Stomach smooth muscle (tissue), 2 donors: ENCODE measurements around the gene BABAM1.

Experiments
- H3K27ac ChIP-seq: one replicate; pipeline ENCODE4 v1.7.0; 2013; ENCODE audit warnings: mild to moderate bottlenecking, low read length, inconsistent platforms
- H3K27me3 ChIP-seq, 2 donors: one replicate each; pipeline ENCODE4 v1.7.0; 2013; ENCODE audit warnings: low read length in 2 of 2; ENCODE audit not compliant: insufficient read depth in 2 of 2, control insufficient read depth in 1 of 2
- H3K36me3 ChIP-seq, 2 donors: one replicate each; pipeline ENCODE4 v1.7.0; 2013; ENCODE audit warnings: low read length in 2 of 2; ENCODE audit not compliant: control insufficient read depth in 2 of 2, insufficient read depth in 2 of 2
- H3K4me1 ChIP-seq: one replicate; pipeline ENCODE4 v1.7.0; 2013; ENCODE audit warnings: low read length; ENCODE audit not compliant: control insufficient read depth, insufficient read depth
- H3K4me3 ChIP-seq, 2 donors: one replicate each; pipeline ENCODE4 v1.7.0; 2013; ENCODE audit warnings: low read length in 2 of 2
- H3K9ac ChIP-seq, 2 donors: one replicate each; pipeline ENCODE4 v1.7.0; 2013; ENCODE audit warnings: low read length in 2 of 2, mild to moderate bottlenecking in 1 of 2
- H3K9me3 ChIP-seq, 2 donors: one replicate each; pipeline ENCODE4 v1.7.0; 2013; ENCODE audit warnings: low read length in 2 of 2; ENCODE audit not compliant: control insufficient read depth in 2 of 2
- donor health status: healthy.
- donor health status: Pancreatic carcinoma.

BABAM1 gene

GRCh38 chr19:17266975-17267788 is at the start of gene BABAM1:
Gene BABAM1, plus strand, starts transcription at chr19:17267443. Its CDS starts 1,364 bp downstream, at chr19:17268807.
- H3K9ac ChIP-seq, result peak within 1 kb of the TSS; percentile 79 to 90
- peak within 1 kb of the TSS; percentile 76 for H3K27ac ChIP-seq
- H3K4me3 ChIP-seq, result peak within 1 kb of the TSS; percentile 86 to 99
- no peaks in the 10 kb centered on the region for H3K9me3 ChIP-seq
- H3K4me1 ChIP-seq, result peaks cover 14% of the 10 kb centered on the region
- H3K27me3 ChIP-seq, result no peaks in the 10 kb centered on the region
- peaks cover 5 to 7% of the 10 kb centered on the region in 2 donors for H3K36me3 ChIP-seq

DNA sequence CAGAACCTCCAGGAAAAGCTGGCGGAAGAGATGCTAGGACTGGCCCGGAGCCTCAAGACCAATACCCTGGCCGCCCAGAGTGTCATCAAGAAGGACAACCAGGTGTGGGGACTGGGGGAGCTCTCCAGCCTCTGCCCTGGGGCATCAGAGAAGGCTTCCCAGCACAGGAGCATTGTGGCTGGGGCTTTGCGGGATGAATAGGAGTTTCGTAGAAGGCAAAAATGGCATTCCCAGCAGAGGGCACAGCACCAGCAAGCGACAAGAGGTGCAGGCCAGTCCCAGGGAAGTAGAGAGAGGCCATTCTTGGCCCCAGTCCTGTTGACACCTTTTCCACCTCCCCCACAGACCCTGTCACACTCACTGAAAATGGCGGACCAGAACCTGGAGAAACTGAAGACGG is 48.0 kb upstream of the BABAM1 start:
- Histone ChIP-seq H3K4me3 (no peak overlapping the region), H3K9me3 (no peaks in the 10 kb centered on the region), H3K27me3 (no peaks in the 10 kb centered on the region), H3K36me3 (peaks cover 9 to 17% of the 10 kb centered on the region in 2 donors), H3K9ac (no peak overlapping the region), H3K27ac (no peak overlapping the region), H3K4me1 (peaks cover 13% of the 10 kb centered on the region)

DNA sequence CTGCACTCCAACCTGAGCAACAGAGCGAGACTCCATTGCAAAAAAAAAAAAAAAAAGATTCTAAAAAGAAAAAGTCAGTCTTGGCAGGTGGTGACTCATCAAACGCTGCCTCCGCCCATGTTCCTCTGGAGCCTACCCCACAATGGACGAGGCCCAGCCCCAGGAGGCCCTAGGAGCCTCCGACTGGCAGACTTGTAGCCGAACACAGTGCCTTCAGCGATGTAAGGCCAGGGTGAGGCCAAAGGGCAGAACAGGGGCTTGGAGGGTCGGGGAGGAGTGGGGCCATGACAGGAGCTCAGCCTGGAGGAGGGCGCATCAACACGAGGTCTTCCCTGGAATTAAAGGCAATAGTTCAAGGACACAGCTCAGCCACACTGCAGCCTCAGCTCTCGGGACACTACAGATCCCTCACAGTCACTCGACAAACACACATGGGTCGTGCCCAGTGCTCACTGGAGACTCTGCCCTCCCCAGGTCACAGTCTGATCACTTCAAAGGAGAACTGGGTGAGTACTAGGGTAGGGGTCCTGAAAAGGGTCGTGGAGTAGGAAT is 47.0 kb upstream of the BABAM1 start:
- H3K9me3 ChIP-seq, result no peaks in the 10 kb centered on the region
- H3K9ac ChIP-seq, result no peak overlapping the region
- no peak overlapping the region for H3K4me3 ChIP-seq
- H3K27ac ChIP-seq, result no peak overlapping the region
- peaks cover 9 to 17% of the 10 kb centered on the region in 2 donors for H3K36me3 ChIP-seq
- H3K27me3 ChIP-seq, result no peaks in the 10 kb centered on the region
- peaks cover 8% of the 10 kb centered on the region for H3K4me1 ChIP-seq

- H3K9me3 ChIP-seq, result no peaks in the 10 kb centered on the region
- H3K4me3 ChIP-seq, result no peak overlapping the region
- no peak overlapping the region for H3K27ac ChIP-seq
- no peak overlapping the region for H3K9ac ChIP-seq
- peaks cover 0 to 5% of the 10 kb centered on the region in 2 donors for H3K36me3 ChIP-seq
- H3K4me1 ChIP-seq, result peaks cover 13% of the 10 kb centered on the region
- H3K27me3 ChIP-seq, result no peaks in the 10 kb centered on the region
Observed at GRCh38 chr19:17225053-17225452, 42.2 kb upstream of the BABAM1 start.

- Histone ChIP-seq H3K27ac (peak within 1 kb of the TSS; percentile 69), H3K36me3 (peaks cover 4 to 9% of the 10 kb centered on the region in 2 donors), H3K27me3 (no peaks in the 10 kb centered on the region), H3K4me1 (peaks cover 15% of the 10 kb centered on the region), H3K4me3 (peak within 1 kb of the TSS; percentile 86 to 87), H3K9ac (peak within 1 kb of the TSS; percentile 60 to 75), H3K9me3 (no peaks in the 10 kb centered on the region)
Observed at GRCh38 chr19:17226002-17226933, 41.0 kb upstream of the BABAM1 start, which contains the start of gene OCEL1. Gene OCEL1, plus strand, starts transcription at chr19:17226226. Its CDS starts 22 bp downstream, at chr19:17226248.

- no peaks in the 10 kb centered on the region for H3K9me3 ChIP-seq
- H3K4me1 ChIP-seq, result peaks cover 15% of the 10 kb centered on the region
- no peaks in the 10 kb centered on the region for H3K27me3 ChIP-seq
- H3K36me3 ChIP-seq, result peaks cover 8 to 13% of the 10 kb centered on the region in 2 donors
- no peak overlapping the region for H3K4me3 ChIP-seq
- no peak overlapping the region for H3K9ac ChIP-seq
- H3K27ac ChIP-seq, result no peak overlapping the region
Observed at GRCh38 chr19:17227798-17228367, 39.4 kb upstream of the BABAM1 start.

GRCh38 chr19:17229890-17230289 is 37.4 kb upstream of the BABAM1 start:
- H3K9me3 ChIP-seq, result no peaks in the 10 kb centered on the region
- H3K4me1 ChIP-seq, result peaks cover 20% of the 10 kb centered on the region
- H3K4me3 ChIP-seq, result no peak overlapping the region
- no peak overlapping the region for H3K9ac ChIP-seq
- H3K36me3 ChIP-seq, result peaks cover 8 to 16% of the 10 kb centered on the region in 2 donors
- no peak overlapping the region for H3K27ac ChIP-seq
- no peaks in the 10 kb centered on the region for H3K27me3 ChIP-seq

GRCh38 chr19:17232258-17232657 is 35.0 kb upstream of the BABAM1 start:
- Histone ChIP-seq H3K27me3 (no peaks in the 10 kb centered on the region), H3K9me3 (no peaks in the 10 kb centered on the region), H3K27ac (no peak overlapping the region), H3K4me3 (no peak overlapping the region), H3K9ac (no peak overlapping the region), H3K36me3 (peaks cover 8 to 16% of the 10 kb centered on the region in 2 donors), H3K4me1 (peaks cover 30% of the 10 kb centered on the region)

DNA sequence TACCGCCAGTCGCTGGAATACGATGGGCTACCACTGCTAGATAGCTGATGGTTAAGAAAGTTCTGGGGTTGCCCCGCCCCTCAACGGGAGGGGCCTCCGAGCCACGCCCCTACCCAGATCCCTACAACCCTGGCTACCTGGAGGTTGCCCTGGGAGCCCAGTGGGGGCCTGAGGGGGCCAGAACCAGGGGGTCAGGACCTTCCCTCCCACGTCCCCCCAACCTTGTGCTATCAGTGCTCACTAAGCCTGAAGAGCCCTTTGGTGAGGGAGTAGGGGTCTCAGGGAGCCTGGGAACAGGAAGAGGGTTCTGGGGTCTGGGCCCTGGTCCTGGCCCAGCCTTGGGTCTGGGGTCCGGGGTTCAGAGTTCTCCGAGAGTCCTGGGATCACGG is 32.3 kb upstream of the BABAM1 start:
- Histone ChIP-seq H3K27me3 (no peaks in the 10 kb centered on the region), H3K9ac (peak overlapping the region; percentile 42 to 51), H3K9me3 (no peaks in the 10 kb centered on the region), H3K4me3 (peak overlapping the region; percentile 49 to 70), H3K36me3 (peaks cover 8 to 15% of the 10 kb centered on the region in 2 donors), H3K4me1 (peaks cover 24% of the 10 kb centered on the region), H3K27ac (peak overlapping the region; percentile 53)

DNA sequence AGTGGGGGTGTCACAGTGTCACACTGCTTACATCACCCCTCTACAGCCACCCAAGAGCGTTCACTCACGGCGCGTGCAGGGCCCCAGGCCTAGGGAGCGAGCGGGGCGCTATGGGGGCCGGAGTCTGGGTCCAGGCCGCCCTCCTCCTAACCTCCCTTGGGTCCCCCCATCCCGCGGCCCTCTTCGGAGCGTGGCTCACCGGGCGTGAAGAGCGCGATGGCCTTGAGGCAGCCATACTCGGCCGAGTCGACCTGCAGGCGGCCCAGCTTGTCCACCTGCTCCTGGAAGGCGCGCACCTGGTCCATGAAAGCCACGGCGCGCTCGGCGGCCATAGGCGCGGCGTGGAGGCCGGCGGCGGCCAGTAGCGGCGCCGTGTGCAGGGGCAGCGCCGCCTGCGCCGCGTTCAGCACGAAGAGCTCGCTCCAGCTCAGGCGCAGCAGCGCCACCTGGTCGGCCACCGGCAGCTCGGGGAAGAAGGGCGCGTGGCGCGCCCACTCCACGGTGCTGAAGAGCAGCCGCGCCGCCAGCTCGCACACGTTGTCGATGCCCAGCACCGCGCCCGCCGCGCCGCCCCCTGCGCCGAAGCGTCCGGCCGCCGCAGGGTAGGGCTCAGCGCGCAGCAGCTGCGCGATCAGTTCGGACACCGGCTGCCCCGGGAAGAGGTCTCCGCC is 31.8 kb upstream of the BABAM1 start:
- peak overlapping the region; percentile 49 to 70 for H3K4me3 ChIP-seq
- peaks cover 21% of the 10 kb centered on the region for H3K4me1 ChIP-seq
- H3K27ac ChIP-seq, result peak overlapping the region; percentile 53
- no peaks in the 10 kb centered on the region for H3K27me3 ChIP-seq
- H3K9me3 ChIP-seq, result no peaks in the 10 kb centered on the region
- peaks cover 8 to 17% of the 10 kb centered on the region in 2 donors for H3K36me3 ChIP-seq
- H3K9ac ChIP-seq, result peak overlapping the region; percentile 42 to 51
